HG03095 (cell line): ENCODE results near the gene MMP27.
A peak's percentile ranks its signal among the peaks of the same experiment; 100 is the strongest.

ENCODE experiments used
- ATAC-seq: cut with Tn5 transposase; IDR thresholded peaks from one replicate; pipeline ENCODE4 v1.9.1; 2021; ENCODE audit warnings: moderate library complexity; ENCODE audit not compliant: unreplicated experiment

Gene MMP27

DNA sequence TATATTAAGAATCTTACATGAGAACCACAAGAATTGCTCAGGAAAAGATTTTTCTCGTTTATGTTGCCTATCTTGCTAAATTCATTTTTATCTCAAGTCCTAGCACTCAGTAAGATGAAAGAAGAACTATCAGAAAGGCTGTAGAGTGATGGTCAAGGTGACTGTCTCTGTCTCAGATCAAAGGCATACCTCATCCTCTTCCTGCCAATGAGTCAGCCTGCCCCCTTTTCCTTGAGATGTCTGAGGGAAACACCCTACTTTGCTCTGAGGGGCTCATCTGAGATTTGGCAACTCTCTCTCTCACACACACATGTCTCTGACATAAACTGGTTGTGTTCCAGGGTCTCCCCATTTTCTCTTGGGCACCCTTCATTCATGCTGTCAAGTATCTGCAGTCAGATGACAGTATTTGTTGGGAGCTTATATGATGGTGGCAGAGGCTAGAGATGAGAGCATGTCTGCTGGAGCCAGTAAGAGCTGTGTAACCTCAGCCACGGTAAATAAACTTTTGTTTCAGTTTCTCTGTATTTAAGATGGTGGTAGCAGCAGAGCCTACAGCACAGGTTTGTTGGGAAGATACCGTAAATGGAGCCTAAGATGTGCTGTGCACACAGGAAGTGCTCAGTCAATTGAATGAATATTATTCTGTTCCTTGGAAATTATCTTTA, 1.6 kb downstream of the MMP27 start:
- no peak for ATAC-seq

DNA sequence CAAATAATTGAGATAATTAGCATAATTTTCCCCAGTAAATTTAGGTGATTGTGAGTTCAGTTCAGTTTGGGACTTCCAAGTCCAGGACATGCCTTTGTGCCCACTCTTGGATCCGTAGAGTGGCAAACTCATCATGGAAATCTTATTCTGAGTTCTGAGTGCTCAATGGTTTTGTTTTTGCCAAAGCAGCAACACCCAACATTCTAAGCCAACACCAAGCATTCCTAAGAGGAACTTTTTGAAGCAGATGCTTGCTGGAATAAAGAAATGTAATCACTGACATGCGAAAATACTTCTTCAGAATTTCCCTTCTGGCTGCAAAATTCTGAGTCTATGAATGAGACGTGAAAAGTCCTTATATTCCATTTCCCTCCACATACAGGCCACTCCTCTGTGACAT, 10.4 kb downstream of the MMP27 start:
- no peak for ATAC-seq

DNA sequence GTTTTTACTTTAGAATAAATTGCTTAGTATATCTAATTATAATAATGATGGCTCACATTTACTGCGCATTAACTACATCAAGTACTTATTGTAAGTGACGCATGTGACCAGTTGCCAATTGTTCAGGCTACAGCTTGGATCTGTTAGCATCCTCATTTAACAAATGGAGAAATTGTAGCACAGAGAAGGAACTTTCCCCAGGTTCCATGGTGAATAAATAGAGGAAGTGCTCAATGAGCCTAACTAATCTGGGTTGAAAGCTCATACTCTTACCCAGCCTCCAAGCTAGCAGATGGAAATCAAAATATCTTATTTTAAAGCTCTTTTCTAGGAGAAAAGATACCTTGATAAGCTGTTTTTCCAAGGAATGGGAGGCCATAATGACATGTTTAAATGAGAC, 19.8 kb downstream of the MMP27 start:
- no peak for ATAC-seq

DNA sequence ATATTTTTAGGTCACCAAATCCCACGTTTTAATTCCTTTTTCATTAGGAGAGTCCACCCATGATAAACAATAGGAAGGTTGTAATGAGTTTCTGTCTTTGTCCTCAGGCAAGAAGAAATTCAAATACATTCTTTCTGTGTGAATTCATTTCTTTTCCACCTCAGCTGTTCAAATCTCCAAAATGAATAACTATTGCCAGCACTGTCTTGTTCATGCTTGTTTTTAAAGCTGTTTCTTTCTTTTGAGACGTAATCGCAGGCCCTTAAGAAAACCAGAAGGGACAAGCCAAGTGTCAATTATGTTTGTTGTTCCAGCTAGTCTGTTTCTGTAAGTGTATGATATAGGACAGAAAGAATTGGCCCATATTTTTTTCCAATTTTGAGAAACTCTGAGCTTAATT, 20.2 kb downstream of the MMP27 start:
- no peak for ATAC-seq

DNA sequence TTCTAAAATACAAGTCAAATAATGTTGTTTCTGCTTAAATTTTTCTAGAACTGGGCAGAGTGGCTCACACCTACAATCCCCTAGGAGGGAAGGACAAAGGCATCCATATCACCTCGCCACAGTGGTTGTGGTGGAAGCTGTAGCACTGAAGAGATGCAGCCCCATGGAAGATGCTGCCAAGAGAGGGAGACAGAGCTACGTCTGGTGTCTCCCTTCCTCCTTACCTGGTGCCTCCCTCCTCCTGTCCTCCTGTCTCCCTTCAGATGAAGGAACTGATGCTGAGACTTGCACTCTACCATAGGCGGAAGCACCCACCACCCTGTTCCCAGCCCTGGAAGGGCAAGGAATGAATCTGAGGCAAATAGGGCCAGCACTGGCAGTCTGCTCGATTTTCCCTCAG, 22.3 kb downstream of the MMP27 start:
- ATAC-seq: no peak

DNA sequence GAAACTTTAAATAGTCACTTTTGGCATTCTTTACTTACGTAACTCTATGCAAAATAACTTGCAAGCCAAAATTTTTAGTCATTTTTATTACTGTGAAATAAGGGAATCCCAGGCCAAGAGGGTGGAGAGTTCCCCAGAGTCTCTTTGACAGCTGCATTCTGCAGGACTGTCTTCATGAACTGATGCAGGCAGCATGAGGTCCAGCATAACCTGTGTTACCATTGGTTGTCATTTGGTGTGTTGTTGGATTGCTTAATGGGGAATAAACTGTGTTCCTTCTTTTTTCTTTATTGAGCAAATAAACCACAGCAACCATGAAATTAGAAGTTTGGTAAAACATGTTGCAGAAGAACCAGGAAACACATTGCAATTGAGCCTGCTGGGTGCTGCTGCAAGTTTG, 24.6 kb downstream of the MMP27 start:
- no peak for ATAC-seq

DNA sequence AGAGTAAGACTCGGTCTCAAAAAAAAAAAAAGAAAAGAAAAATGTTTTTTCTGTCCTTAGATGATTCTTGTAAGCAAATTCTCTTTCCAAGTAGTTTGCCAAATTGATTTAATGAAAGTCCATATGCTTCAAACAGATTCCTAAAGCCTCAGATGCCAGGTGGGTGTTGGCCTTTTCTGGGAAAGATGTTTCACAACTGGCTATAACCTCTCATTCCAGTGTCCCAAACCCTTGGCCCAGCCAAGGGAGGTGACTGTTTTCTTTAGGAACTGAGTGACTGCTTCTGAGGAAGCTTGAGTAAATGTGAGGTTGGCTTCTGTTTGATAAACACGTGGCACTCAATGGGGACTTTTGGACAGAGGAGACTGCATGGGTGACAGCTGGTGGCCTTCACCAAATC, 27.5 kb downstream of the MMP27 start:
- no peak for ATAC-seq

DNA sequence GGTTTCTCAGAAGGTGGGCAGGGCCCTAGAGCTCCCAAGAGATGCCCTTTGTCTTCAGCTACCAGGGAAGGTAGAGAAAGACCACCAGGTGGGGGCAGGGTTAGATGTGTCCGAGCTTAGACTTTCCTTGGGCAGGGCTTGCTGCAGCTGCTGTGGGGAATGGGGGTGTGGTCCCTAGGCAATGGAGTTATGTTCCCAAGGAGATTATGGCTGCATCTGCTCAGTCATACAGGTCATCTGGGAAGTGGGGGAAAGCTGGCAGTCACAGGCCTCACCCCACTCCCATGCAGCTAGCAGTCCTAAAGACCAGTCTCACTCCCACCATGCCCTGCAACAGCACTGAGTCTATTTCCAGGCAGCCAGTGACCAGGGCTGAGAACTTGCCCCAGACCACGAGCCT, 29.5 kb downstream of the MMP27 start:
- no peak for ATAC-seq

DNA sequence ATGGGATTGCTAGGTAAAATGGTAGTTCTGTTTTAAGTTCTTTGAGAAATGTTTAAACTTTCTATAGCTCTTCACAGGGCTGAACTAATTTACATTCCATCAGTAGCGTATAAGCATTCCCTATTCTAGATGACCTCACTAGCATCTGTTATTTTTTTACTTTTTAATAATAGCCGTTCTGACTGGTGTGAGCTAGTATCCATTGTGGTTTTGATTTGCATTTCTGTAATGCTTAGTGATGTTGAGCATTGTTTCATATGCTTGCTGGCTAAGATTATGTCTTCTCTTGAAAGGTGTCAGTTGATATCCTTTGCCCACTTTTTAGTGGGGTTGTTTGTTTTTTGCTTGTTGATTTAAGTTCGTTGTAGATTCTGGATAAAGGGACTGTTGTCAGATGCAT, 35.9 kb downstream of the MMP27 start:
- ATAC-seq: peak; percentile 56

DNA sequence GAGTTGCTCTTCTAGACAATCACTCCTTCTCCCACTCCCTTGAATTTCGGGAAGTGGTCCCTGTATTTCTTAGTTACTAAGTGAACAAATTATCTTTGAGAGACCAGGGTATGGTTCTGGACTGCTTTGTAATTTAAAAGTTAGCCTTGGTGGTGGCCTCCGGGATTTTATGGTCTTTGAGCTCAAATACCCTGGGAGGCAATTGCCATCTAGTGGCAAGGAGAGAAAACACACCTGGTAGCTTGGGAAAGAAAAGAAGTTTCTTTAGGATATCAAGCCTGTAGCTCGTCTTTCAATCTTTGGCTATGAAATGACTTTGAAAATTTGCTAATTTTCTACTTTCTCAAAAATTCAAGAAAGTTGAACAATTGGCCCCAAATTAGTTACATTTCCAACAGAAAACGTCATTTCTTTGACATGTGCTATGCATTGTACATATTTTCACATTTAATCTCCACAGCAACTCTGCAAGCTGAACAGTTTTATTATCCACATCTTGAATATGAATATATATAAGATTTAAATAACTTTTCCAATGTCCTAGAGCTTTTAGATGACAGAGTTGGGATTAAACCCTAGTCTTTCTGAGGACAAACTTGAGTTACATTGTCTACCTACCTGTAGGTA, 39.1 kb downstream of the MMP27 start:
- ATAC-seq: no peak

DNA sequence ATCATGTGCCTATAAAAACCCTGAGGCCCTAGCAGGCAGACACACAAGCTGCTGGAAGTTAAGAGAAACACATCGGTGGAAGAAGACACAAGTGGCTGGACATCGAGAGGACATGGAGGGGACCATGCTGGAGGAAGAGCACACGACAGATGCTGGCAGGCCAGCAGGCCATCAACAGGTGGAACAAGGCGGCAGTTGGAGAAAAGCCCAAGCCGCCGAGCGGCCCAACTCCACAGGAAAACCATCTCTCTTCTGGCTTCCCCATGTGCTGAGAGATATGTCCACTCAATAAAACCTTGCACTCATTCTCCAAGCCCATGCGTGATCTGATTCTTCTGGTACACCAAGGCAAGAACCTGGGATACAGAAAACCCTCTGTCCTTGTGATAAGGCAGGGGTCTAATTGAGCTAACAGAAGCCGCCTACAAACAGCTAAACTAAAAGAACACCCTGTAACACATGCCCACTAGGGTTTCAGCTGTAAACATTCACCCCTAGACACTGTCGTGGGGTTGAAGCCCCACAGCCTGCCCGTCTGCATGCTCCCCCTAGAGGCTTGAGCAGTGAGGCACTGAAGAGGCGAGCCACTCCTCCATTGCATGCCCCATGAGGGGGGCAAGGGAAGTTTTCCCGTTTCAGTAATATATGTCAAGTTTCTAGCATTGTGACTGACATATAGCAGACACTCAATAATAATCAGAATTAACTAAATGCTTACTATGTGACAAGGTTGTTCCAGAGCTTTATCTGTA, 41.4 kb downstream of the MMP27 start:
- no peak for ATAC-seq

DNA sequence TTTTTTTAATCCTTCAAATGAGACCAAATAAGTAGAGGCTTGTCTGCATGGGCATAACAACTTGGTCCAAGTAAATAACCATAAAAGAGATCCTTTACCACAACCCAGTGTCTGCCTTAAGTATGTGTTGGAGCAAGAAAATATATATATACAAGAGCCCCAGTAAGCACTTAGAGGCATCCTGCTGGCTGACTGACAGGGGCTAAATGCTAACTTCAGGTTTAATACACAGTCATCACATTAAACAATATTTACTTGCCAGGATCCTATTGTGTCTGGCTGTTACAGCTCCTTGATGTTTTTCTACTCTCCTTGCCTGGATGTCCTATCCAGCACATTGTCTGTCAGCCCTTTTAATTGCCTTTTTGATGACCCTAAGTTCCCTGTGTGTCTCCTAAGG, 43.0 kb downstream of the MMP27 start:
- no peak for ATAC-seq

DNA sequence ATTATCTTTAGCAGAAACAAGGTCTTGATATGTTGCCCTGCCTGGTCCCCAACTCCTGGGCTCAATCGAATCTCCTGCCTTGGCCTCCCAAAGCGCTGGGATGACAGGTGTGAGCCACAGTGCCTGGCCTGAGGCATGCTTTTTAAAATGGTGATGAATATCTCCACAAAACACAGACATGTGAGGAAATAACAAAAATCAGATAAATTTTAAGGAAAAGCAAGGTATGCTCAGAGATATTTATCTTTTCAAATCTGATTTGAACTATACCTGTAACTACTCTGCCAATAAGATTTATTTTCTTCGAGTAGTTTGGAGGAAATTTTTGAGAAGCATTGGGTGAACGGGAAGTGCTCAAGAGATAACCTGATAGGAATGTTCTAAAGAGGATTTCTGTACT, 44.5 kb downstream of the MMP27 start:
- ATAC-seq: no peak

DNA sequence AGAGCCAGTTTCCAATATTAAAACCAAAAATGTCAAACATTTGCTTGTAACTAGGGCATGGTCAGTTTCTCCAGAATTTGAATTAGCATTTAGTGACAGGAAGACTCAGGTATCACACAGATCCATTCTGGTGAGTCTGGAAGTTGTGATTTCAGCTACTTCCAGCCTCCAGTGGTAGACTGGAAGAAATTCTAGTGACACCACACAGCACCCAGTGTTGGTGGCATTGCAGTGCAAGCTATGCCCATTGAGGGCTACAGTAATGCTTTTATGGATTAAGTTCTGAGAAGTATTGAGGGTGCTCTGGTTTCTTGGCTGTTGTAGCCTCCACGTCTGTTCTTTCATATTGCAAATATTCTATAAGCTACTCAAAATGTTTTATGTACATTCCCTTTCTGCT, 49.0 kb downstream of the MMP27 start:
- ATAC-seq: no peak

DNA sequence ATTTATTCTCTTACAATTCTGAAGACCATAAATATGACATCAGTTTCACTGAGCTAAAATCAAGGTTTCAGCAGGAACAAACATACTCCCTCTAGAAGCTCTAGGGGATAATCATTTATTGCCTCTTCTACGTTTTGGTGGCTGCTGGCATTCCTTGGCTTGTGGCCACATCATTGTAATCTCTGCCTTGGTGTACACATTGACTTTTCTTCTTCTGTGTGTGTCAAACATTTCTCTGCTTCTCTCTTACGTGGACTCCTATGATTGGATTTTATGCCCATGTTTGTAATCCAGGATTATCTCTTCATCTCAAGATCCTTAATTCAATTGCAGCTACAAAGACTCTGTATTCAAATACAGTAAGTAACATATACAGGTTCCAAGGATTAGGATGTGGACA, 50.0 kb downstream of the MMP27 start:
- no peak for ATAC-seq

DNA sequence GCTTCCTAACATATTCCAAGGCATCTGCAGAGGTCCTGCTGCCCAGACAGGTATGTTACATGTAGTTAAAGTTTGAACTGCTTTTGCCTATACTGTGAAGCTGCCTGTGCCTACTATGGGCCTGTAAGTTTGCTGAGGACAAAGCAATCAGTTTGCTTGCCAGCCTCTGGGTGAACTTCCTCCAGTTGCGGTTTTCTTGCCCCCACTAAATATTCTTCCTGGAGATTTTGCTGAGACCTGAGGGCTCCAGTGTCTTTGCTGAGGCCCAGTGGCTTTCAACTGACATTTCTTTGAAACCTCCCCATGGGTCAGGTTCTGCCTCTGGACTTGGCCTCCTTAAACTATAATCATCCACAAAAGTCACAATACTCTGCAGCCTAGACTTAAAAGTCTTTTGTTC, 50.8 kb downstream of the MMP27 start:
- no peak for ATAC-seq

DNA sequence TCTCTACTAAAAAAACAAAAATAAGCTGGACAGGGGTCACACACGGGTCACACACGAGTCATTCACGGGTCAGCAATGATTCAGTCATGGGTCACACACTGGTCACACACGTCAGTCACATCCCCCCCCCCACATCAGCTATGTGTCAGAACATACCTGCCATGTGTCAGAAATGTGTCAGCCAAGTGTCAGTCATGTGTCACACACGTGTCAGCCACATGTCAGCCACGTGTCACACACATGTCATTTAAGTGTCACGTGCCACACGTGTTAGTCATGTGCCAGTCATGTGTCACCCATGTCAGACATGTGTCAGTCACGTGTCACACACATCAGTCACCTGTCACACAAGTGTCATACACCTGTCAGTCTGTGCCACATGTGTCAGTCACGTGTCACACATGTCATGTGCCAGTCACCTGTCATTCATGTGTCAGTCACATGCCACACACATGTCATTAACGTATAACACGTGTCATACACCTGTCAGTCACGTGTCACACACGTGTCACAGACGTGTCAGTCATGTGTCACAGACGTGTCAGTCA, 51.8 kb downstream of the MMP27 start:
- no peak for ATAC-seq

DNA sequence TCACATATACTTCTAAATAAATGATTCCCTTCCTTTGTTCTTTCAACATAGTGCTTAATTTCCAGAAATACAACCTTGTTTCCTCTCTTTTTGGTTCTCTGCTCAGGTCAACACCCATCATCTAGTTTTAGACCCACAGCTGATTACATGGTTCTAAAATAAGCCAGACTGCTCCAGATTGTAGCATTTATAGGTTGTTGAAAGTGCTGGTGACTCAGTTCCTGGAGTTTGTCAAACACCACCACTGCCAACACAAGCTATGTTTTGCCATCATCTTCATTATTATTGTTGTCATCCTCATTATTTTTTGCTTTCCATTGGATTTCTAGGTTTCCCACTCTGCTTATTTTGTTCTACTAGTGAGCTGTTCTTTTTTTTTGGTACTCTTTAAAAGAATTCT, 58.1 kb downstream of the MMP27 start:
- no peak for ATAC-seq

DNA sequence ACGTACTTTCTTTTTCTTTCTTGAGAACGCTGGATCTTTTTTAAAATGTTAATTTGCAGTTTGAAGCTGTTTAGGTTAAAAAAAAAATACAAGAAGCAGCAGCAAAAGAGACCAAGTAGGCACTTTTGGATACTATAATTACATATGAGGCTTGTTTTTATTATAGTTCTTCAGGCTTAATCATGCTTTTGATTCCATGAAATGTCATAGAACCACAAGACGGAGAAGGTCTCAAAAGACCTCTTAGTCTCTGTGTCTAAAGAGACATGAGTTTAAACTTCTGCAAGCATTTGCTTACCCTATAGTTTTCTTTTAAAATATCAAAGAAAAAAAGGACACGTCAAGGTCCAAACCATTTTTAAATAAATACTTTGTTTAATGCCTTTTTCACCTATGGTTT, 61.6 kb downstream of the MMP27 start:
- no peak for ATAC-seq
